Stimulated activated CD4-positive, alpha-beta T cell treated with anti-CD3 and anti-CD28 coated beads, Interleukin-1b, Interleukin-23, amount 100 ng/mL, for 1 hour (primary cell): ENCODE results near the gene CRACR2B.

Experiments
- DNase-seq, 2 donors: peaks; one replicate each; pipeline ENCODE4 v3.0.0-alpha.2; 2020; ENCODE audit warnings: low read depth in 2 of 2

The CRACR2B gene

GRCh38 chr11:853682-854448, 26.1 kb downstream of the CRACR2B start:
- no peak for DNase-seq

GRCh38 chr11:854601-855329, 27.0 kb downstream of the CRACR2B start:
- DNase-seq, result no peak

DNA sequence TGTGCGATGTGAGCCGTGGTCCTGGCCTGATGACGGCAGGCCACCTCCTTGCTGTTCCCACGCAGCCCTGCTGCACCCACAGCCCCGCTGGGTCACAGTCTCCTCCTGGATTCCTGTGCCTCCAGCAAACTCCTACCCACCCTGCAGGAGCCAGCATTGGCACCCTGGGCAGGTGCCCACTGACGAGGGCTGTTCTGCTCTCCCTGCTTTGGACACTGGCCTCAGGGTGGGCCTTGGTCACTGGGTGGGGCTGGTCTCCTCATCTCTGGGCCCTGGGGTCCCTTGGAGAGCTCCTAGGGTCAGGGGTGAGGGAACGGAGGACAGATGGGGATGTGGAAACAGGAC, 27.6 kb downstream of the CRACR2B start:
- DNase-seq, result no peak

- no peak for DNase-seq
These were observed 28.1 kb downstream of the CRACR2B start for GRCh38 chr11:855796-856195.

- no peak for DNase-seq
These were observed 28.7 kb downstream of the CRACR2B start for GRCh38 chr11:856397-856796.

DNA sequence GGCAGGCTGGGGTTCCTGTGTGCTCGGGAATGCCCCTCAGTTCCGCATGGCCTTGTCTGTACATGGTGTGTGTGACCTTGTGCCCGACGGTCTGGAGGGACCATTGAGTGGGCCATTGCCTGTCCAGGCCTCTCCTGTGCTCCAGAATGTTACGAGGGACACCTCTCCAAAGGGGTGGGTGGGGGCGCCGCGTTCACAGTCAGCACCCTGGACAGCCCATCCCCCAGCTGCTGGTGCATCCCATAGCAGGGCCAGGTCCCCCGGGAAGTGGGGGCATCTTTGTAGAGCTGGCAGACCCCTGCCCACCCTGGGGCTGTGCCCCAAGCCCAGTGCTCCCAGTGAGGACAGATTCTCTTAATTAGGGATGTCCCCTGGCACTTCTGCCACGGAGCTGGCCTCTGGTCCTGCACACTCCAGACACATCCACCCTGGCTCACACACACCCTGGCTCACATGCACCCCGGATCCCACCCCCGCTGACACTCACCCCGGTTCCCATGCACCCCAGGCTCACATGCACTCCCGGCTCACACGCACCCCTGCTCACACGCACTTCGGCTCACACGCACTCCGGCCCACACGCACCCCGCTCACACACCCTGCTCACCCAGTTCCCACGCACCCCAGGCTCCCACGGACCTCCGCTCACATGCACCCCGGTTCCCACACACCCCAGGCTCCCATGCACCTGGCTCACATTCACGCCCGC, 30.5 kb downstream of the CRACR2B start:
- DNase-seq, result no peak

GRCh38 chr11:858762-859339, 31.1 kb downstream of the CRACR2B start:
- DNase-seq, result no peak

DNA sequence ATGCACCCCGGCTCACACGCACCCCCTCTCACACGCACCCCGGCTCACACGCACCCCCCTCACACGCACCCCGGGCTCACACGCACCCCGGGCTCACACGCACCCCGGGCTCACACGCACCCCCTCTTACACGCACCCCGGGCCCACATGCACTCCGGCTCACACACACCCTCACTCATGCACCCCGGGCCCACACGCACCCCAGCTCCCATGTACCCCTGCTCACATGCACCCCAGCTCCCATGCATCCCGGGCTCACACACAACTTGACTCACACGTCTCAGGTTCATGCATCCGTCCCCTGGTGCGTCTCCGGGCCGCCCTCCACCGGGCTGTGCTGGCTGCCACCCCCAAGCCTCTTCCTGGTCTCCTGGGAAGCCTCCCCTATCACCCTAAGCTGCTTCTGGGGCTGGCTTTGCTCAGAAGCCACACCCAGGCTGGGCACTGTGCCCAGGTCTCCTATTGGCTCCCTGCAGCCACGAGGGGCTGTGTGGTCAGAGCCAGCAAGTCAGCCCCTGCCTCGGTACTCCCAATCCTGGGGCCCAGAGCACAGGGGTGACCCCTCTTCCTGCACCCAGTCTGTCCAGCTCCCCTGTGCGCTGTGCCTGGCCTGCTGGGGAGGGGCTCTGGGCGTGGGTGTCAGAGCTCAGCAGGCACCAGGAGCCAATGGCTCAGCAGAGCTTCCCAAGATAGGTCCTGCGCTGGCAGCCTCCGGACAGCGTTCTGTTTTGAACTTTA, 31.8 kb downstream of the CRACR2B start:
- DNase-seq, result no peak

DNA sequence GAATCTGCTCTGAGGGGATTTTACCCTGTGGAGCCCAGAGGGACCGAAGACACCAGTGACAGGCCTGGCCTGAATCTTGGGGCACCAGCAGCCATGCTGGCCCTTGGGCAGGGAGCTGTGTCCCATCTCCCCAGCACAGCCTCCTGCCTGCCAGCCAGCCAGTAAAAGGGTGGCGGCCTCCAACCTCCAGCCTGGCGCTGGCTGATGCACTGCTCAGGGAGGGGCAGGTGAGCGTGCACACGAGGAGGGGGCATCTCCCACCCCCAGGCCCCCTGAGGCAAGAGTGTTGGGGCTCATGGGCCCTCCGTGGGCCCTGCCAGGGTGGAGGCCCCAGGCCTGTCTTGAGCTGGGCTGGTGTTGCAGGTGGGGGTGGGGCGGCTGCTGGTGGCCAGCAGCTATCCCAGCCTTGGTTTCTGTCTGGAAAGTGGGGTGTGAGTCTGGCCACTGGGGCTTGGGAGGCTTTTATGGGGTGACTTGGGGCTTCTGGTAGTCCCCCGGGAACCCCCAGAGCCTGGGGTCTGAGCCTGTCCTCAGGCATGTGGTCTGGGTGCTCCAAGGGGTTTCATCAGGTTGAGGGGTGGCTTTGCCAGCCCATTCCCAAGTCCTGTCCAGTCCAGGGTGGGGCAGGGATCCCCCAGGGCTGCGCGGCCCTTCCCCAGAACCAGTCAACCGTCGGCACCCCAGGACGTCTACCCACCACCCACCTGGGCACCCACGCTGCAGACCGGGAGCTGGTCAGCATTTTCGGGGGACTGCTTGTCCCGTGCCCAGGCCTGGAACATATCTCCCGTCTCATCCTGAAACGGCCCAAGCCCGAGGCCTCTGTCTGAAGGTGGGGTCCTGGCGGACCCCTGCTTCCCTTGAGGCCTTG, 32.8 kb downstream of the CRACR2B start:
- DNase-seq, result no peak

- no peak for DNase-seq
These were observed 33.4 kb downstream of the CRACR2B start for GRCh38 chr11:861105-861479.

DNA sequence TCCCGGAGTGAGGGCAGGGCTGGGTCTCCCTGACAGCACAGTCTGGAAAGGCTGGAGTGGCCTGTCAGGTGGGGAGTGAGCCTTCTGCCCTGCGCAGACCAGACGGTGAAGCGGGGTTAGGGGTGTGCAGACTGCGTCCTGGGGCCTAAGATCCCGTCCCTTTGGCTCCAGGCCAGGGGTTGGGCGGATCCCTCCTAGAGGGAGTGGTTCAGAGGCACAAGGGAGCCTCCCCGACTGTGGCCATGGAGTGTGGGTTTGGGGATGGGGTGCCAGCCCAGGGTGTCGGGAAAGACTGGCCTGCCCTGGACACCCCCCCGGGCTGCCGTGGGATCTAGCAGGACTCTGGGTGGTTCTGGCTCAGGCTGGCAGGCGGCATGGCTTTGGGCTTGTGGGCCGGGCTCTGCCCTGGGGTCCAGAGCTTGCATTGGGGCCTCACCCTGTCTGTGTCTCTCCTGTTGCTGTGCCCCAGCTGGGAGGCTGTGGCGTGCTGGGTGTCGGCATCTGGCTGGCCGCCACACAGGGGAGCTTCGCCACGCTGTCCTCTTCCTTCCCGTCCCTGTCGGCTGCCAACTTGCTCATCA, 34.5 kb downstream of the CRACR2B start:
- no peak for DNase-seq

GRCh38 chr11:862696-863022, 34.9 kb downstream of the CRACR2B start:
- DNase-seq, result no peak

GRCh38 chr11:863023-863909, 35.5 kb downstream of the CRACR2B start:
- no peak for DNase-seq

DNA sequence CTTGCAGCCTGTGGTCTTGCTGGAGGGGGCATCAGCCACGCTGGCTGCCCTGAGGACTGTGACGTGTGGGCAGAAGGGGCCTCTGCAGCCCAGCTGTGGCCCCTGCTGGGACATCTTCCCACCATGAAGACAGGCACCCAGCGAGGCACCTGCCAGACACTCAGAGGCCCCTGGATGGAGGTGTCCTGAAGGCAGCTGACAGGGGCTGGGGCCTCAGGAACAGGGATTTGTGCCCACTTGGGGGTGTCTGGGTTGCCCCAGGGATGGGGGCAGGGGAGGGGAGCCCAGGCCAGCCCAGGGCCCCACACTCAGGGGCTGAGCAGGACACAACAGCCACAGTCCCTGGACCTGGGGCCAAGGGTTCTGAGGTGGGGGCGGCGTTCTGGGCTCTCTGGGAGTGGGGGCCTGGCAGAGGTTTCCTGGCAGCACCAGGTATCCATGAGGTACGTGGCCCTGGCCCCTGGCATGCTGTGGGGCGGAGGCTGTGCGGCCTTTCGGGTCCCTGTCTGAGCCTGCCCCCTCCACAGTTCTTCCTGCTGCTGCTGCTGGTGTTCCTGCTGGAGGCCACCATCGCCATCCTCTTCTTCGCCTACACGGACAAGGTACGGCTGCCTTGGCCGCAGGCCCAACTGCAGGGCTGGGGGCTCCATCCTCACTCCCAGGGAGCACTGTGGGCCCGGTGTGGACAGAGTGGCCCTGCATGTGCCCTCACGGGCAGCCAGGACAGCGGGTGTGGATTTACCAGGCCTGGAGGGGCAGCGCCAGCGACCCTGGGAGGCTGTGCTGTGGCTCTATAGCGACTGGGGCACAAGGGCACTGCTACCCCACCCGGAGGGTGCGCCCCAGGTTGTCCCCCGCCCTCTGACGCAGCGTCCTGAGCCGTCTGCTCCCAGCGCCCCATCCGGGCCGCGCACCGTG, 36.5 kb downstream of the CRACR2B start:
- no peak for DNase-seq

DNA sequence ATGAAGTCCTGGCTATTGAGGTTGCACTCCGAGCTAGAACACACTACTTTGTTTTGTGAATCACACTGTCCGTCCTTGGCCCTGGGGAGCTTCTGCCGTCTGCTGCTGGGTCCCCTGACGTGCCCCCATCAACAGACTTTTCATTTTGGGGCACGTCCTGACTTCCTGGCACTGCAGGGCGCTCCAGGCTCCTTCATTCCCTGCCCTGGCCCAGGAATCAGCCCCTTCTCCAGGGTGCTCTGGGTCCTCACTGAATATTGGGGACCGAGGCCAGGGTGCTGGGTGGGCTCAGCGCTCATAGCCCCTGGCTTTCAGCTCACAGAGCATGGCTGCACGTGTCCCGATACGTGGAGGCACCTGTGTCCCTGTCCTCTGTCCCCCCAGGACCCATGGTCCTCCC, 37.2 kb downstream of the CRACR2B start:
- DNase-seq, result no peak

GRCh38 chr11:865462-866430, 38.0 kb downstream of the CRACR2B start:
- no peak for DNase-seq

DNA sequence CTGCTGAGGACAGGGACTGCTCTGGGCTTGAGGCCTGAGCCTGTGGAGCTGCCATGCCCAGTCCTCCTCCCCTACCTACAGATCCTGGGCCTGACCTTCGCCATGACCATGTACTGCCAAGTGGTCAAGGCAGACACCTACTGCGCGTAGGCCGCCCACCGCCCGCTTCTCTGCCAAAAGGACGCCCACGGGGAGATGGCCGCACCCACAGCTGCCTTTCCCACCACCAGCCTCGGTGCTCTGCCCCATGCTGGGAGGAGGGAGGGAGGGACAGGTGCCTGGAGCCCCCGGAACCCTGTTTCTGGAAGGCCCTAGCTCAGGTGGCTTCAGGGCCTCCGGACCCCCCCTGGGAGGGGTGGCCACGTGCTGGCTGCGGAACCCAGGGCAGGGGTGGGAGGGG, 38.8 kb downstream of the CRACR2B start:
- DNase-seq, result no peak
